T-helper 17 cell (primary cell): Measurements from ENCODE around the gene DHRS4. TPM values are rescaled to one million over a fixed set of nuclear protein-coding genes. Genes with fewer than 3 reads are reported as not detected.

Experiments used
- ATAC-seq: fragments of 150-1000 bp; cut with Tn5 transposase; 2 replicates; pipeline ENCODE4 v1.10.0; 2021; ENCODE audit warnings: mild to moderate bottlenecking, moderate library complexity
- DNase-seq, 3 donors: peaks; one replicate each; pipeline versions ENCODE4 v3.0.0 to v3.0.0-alpha.2; 2020 to 2021
- H3K9me3 ChIP-seq: one replicate; pipeline ENCODE4 v1.7.0; 2013; ENCODE audit warnings: low read length, mild to moderate bottlenecking; ENCODE audit not compliant: control insufficient read depth, poor library complexity, severe bottlenecking
- H3K27ac Mint-ChIP-seq: one replicate; pipeline ENCODE4 v1.8.0; 2022; ENCODE audit warnings: mild to moderate bottlenecking, moderate library complexity, mixed read lengths
- H3K27me3 Mint-ChIP-seq: one replicate; pipeline ENCODE4 v1.8.0; 2022; ENCODE audit warnings: mixed read lengths
- H3K36me3 Mint-ChIP-seq: one replicate; pipeline ENCODE4 v1.8.0; 2022; ENCODE audit warnings: low read depth, mixed read lengths
- H3K4me1 Mint-ChIP-seq: one replicate; pipeline ENCODE4 v1.8.0; 2022; ENCODE audit warnings: mild to moderate bottlenecking, mixed read lengths
- H3K4me3 Mint-ChIP-seq: one replicate; pipeline ENCODE4 v1.8.0; 2022; ENCODE audit warnings: mild to moderate bottlenecking, moderate library complexity, mixed read lengths
- total RNA-seq, 4 donors: library from RNA in 2 of 4; stranded (reverse) in 2 of 4; gene quantifications; one replicate each; pipeline ENCODE4 v1.2.3 and lab custom pipeline; 2022 to 2026

DHRS4 gene
- total RNA-seq, result 10 to 100 TPM in 1 of 2 donors, 1 to 10 TPM in 1; 7.6 to 13.4 TPM
- total RNA-seq (lab: John Stamatoyannopoulos, UW), result 7.2 to 10.4 reads per million in 2 donors

GRCh38 chr14:23953464-23954278 is at the start of gene DHRS4:
TSS of gene DHRS4 (plus strand) at chr14:23953770. CDS start at chr14:23953789, 19 bp downstream.
- H3K9me3 ChIP-seq, result no peaks in the 10 kb centered on the region
- Mint-ChIP-seq H3K27ac (peak within 1 kb of the TSS; percentile 91), H3K27me3 (no peaks in the 10 kb centered on the region), H3K36me3 (no peaks in the 10 kb centered on the region), H3K4me1 (peaks cover 10% of the 10 kb centered on the region), H3K4me3 (peak within 1 kb of the TSS; percentile 98)
- peak; percentile 69 to 75 (median 71) for DNase-seq
- peak; percentile 93 for ATAC-seq

DNA sequence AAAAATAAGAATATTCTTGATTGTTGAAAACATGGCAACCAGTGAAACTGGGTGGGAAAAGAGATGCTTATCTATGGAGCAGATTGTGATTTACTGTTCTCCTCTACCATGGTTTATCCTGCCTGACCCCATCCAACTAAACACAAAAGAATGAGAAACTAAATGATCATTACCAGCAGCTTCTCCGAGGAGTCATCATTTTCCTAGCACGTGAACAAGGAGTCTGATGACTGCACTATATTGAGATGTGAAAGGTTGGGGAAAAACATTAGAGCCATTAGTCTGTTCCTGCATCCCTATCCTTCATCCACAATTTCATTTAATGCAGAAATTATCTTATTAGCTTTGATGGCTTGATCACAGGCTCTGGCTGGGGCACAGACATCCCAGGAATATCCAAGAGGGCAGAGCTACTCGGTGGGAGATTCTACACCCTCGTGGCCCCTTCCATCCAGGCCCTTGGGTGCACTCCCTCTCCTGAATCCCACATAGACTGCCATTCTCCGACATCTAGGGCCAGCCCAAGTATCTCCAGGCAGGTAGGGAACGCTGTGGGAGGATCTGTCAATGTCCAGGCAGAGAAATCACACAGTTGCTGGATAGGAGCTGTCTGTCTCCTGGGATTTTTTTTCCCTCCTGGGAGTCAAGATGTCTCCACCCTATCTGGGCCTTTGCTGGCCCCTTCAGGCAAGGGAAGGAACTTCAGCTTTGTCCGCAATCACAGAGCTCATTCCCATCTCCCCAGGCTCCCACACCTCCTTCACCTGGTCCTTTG is 43.3 kb upstream of the DHRS4 start:
- ATAC-seq (no peak), DNase-seq (no peak)
- peaks cover 55% of the 10 kb centered on the region for H3K27me3 Mint-ChIP-seq
- H3K27ac Mint-ChIP-seq, result no peak overlapping the region
- H3K36me3 Mint-ChIP-seq, result no peaks in the 10 kb centered on the region
- H3K4me3 Mint-ChIP-seq, result no peak overlapping the region
- no peaks in the 10 kb centered on the region for H3K9me3 ChIP-seq
- H3K4me1 Mint-ChIP-seq, result no peaks in the 10 kb centered on the region

DNA sequence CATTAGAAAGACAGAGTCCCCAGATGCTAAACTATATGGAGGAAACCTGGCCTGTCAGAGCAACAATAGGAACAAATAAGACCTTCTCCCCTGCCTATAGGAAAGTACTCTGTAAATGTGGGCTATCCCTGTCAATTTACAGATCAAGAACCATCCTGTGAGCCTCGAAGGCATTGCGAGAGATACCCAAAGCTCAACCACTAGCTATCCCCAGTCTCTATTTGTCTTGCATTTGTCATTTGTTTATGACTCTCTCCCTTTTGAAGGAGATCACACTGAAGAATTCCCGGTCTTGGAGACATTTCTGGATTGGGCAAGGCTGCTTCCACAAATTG is 42.7 kb upstream of the DHRS4 start:
- Mint-ChIP-seq H3K27ac (no peak overlapping the region), H3K36me3 (no peaks in the 10 kb centered on the region), H3K27me3 (peaks cover 51% of the 10 kb centered on the region), H3K4me1 (no peaks in the 10 kb centered on the region), H3K4me3 (no peak overlapping the region)
- no peak for ATAC-seq
- no peaks in the 10 kb centered on the region for H3K9me3 ChIP-seq
- no peak for DNase-seq

DNA sequence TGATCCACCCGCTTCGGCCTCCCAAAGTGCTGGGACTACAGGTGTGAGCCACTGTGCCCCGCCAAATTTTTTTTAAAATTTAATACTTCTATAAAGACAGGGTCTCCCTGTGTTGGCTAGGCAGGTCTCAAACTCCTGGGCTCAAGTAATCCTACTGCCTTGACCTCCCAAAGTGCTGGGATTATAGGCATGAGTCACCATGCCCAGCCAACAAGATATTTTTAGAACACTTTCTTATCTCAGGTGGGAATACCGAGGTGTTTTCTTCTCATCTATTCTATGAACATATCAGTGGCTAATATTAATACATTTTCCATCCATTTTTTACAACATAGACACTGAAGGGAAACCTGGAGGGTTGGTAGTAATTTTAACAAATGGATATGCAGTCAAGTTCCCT is 38.0 kb upstream of the DHRS4 start:
- no peaks in the 10 kb centered on the region for H3K4me1 Mint-ChIP-seq
- H3K27ac Mint-ChIP-seq, result no peak overlapping the region
- DNase-seq (no peak), ATAC-seq (no peak)
- no peak overlapping the region for H3K4me3 Mint-ChIP-seq
- H3K9me3 ChIP-seq, result no peaks in the 10 kb centered on the region
- peaks cover 4% of the 10 kb centered on the region for H3K36me3 Mint-ChIP-seq
- H3K27me3 Mint-ChIP-seq, result peaks cover 29% of the 10 kb centered on the region

GRCh38 chr14:23916004-23916403 is 37.6 kb upstream of the DHRS4 start:
- Mint-ChIP-seq H3K4me1 (no peaks in the 10 kb centered on the region), H3K36me3 (peaks cover 4% of the 10 kb centered on the region), H3K4me3 (no peak overlapping the region), H3K27me3 (peaks cover 29% of the 10 kb centered on the region), H3K27ac (no peak overlapping the region)
- no peaks in the 10 kb centered on the region for H3K9me3 ChIP-seq
- DNase-seq (no peak), ATAC-seq (no peak)

DNA sequence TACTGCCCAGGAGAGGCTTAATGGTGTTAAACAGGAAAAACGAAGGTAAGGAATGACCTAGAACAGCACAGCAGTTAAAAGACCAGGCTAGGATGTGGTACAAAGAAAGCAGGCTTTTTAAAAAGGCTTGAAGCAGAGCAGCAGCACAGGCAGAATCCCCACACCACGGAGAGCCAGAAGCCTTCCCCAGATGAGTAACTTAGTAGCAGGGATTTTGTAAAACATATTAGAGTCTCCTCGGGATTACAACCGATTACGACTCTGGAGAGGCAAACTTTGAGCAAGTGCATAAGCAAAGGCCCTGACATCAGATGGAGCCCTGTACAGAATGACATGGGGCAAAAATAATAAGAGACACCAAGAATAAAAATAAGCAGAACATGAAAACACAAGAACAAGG is 37.1 kb upstream of the DHRS4 start:
- H3K27me3 Mint-ChIP-seq, result peaks cover 26% of the 10 kb centered on the region
- ATAC-seq, result no peak
- H3K4me1 Mint-ChIP-seq, result no peaks in the 10 kb centered on the region
- no peak overlapping the region for H3K27ac Mint-ChIP-seq
- no peak for DNase-seq
- H3K9me3 ChIP-seq, result no peaks in the 10 kb centered on the region
- peaks cover 4% of the 10 kb centered on the region for H3K36me3 Mint-ChIP-seq
- no peak overlapping the region for H3K4me3 Mint-ChIP-seq

DNA sequence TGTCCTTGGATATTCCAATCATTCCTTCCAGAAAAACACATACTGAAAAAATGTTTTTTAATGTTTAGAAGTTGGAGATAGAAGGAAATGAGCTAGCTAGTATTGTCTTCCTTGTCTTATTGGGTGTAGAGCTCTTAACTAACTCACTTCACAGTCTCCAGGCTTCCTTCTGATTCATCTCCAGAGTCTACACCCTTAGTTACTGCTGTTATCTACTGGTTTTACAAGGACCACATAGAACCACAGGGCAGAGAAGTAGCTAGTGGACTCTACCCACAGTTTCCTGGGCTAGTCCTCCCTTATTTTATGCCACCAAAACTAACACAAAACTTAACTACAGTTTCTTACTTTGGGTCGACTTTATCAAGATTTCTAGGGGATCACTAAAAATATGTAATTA is 31.0 kb upstream of the DHRS4 start:
- peaks cover 15% of the 10 kb centered on the region for H3K27me3 Mint-ChIP-seq
- no peak overlapping the region for H3K27ac Mint-ChIP-seq
- no peak for ATAC-seq
- no peaks in the 10 kb centered on the region for H3K9me3 ChIP-seq
- no peak overlapping the region for H3K4me3 Mint-ChIP-seq
- no peaks in the 10 kb centered on the region for H3K4me1 Mint-ChIP-seq
- peaks cover 5% of the 10 kb centered on the region for H3K36me3 Mint-ChIP-seq
- no peak for DNase-seq

GRCh38 chr14:23925523-23926075 is 28.0 kb upstream of the DHRS4 start:
- Mint-ChIP-seq H3K36me3 (peaks cover 3% of the 10 kb centered on the region), H3K27ac (no peak overlapping the region), H3K4me1 (peaks cover 3% of the 10 kb centered on the region), H3K27me3 (peaks cover 15% of the 10 kb centered on the region), H3K4me3 (no peak overlapping the region)
- DNase-seq, result no peak
- H3K9me3 ChIP-seq, result no peaks in the 10 kb centered on the region
- no peak for ATAC-seq

DNA sequence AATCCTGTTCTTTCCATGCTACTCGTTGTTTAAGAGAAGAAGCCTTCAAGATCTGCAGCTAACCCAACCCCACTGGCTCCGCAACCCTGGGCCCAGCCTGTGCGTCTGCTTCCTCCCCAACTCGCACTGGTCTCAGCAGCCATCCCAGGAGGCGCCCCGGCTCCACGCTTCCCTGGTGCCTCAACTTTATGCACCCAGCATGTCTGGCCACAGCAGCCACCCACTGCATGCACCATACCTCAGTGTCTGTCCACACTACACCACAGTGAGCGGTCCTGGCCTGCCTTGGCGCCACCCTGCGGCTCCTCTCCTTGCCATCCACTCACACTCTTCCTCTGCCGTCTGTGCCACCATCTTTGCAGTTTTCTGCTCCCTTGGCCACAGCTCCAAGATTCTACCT is 27.0 kb upstream of the DHRS4 start:
- Mint-ChIP-seq H3K27me3 (peaks cover 15% of the 10 kb centered on the region), H3K4me3 (no peak overlapping the region), H3K27ac (no peak overlapping the region), H3K4me1 (peaks cover 3% of the 10 kb centered on the region), H3K36me3 (peaks cover 3% of the 10 kb centered on the region)
- no peak for ATAC-seq
- no peaks in the 10 kb centered on the region for H3K9me3 ChIP-seq
- no peak for DNase-seq

DNA sequence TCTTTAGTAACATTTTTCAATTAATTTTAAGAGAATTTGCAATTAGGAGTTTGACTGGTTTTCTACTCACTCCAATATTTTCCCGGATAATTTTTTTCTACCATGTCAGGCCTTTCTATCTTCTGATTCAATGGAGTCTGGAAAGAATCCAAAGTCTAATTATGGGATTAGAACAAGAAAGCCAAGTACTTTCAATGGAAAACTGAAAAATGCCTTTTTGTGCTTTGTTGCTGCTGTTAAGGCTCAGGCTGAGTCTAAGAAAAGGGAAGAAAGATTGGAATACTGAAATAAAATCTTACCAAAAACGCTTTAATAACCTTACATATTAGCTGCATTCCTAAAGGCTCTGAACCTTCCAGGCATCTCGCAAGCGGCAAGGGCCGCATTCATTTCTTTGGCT is 24.4 kb upstream of the DHRS4 start:
- no peak for DNase-seq
- no peak overlapping the region for H3K27ac Mint-ChIP-seq
- no peak for ATAC-seq
- H3K27me3 Mint-ChIP-seq, result peaks cover 17% of the 10 kb centered on the region
- H3K4me1 Mint-ChIP-seq, result peaks cover 6% of the 10 kb centered on the region
- H3K9me3 ChIP-seq, result no peaks in the 10 kb centered on the region
- peaks cover 3% of the 10 kb centered on the region for H3K36me3 Mint-ChIP-seq
- H3K4me3 Mint-ChIP-seq, result no peak overlapping the region

- H3K9me3 ChIP-seq, result no peaks in the 10 kb centered on the region
- Mint-ChIP-seq H3K36me3 (peaks cover 3% of the 10 kb centered on the region), H3K27me3 (peaks cover 17% of the 10 kb centered on the region), H3K27ac (no peak overlapping the region), H3K4me3 (no peak overlapping the region), H3K4me1 (peaks cover 6% of the 10 kb centered on the region)
- DNase-seq (peak; percentile 58 to 77 (median 64)), ATAC-seq (peak; percentile 83)
These were observed 23.7 kb upstream of the DHRS4 start for GRCh38 chr14:23929822-23930294.

GRCh38 chr14:23930742-23931141 is 22.8 kb upstream of the DHRS4 start:
- Mint-ChIP-seq H3K36me3 (peaks cover 3% of the 10 kb centered on the region), H3K4me1 (peaks cover 6% of the 10 kb centered on the region), H3K27ac (no peak overlapping the region), H3K4me3 (no peak overlapping the region), H3K27me3 (peaks cover 17% of the 10 kb centered on the region)
- H3K9me3 ChIP-seq, result no peaks in the 10 kb centered on the region
- ATAC-seq (no peak), DNase-seq (no peak)

DNA sequence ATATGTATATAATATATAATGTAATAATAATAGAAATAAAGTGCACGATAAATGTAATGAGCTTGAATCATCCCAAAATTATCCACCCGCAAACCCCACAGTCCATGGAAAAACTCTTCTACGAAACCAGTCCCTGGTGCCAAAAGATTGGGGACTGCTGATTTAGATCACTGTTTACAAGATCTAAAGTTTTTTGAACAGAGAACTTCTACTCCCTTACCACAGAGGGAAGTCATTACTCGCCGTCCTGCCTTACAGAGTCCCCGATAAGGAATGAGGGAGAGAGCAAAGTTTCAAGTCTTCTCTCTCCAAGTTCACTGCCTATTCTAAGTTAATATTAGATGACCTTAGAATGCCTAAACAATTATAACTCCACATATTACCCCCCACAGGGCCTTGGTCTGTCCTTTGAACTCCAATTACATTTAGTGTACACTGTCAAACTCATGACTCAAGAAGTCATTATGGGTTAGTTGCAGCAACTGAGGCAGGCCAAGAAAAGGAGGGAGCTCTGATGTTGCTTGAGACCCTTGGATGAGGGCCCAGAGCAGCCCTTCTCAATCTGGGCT is 21.8 kb upstream of the DHRS4 start:
- H3K27me3 Mint-ChIP-seq, result peaks cover 13% of the 10 kb centered on the region
- ATAC-seq (no peak), DNase-seq (no peak)
- H3K9me3 ChIP-seq, result no peaks in the 10 kb centered on the region
- H3K27ac Mint-ChIP-seq, result no peak overlapping the region
- peaks cover 2% of the 10 kb centered on the region for H3K36me3 Mint-ChIP-seq
- peaks cover 6% of the 10 kb centered on the region for H3K4me1 Mint-ChIP-seq
- H3K4me3 Mint-ChIP-seq, result no peak overlapping the region
